Astrocyte (in vitro differentiated cells and primary cell): ENCODE data around the gene S100PBP. TPM values are rescaled to one million over a fixed set of nuclear protein-coding genes. Genes with fewer than 3 reads are reported as not detected.
"Not testable (repeated sequence)": the region's sequence is repeated elsewhere in the genome, so short reads cannot be mapped to it uniquely, and the experiment has no call there.

Source experiments
- DNase-seq: peaks from one replicate; pipeline ENCODE4 v3.0.0-alpha.2; 2010; ENCODE audit warnings: low read depth
- FAIRE-seq: peaks from 2 replicates; lab custom pipeline; 2011; peaks lifted over from hg19 to GRCh38; lab: Jason Lieb, UNC
- H2AFZ ChIP-seq: 2 replicates; pipeline ENCODE4 v1.6.0; 2012; ENCODE audit warnings: low read depth, low read length, inconsistent platforms
- H3K27ac ChIP-seq: 2 replicates; pipeline ENCODE4 v1.5.1; 2011; ENCODE audit warnings: low read depth, low read length, inconsistent platforms
- H3K27me3 ChIP-seq: 2 replicates; pipeline ENCODE4 v1.6.0; 2011; ENCODE audit warnings: low read length, inconsistent platforms; ENCODE audit not compliant: insufficient read depth
- H3K36me3 ChIP-seq: 2 replicates; pipeline ENCODE4 v1.5.1; 2011; ENCODE audit warnings: low read length, inconsistent platforms; ENCODE audit not compliant: insufficient read depth
- H3K4me1 ChIP-seq: 2 replicates; pipeline ENCODE4 v1.5.1; 2011; ENCODE audit warnings: low read length, inconsistent platforms; ENCODE audit not compliant: insufficient read depth
- H3K4me2 ChIP-seq: 2 replicates; pipeline ENCODE4 v1.6.0; 2012; ENCODE audit warnings: low read length, inconsistent platforms
- H3K4me3 ChIP-seq: 2 replicates; pipeline ENCODE4 v1.5.1; 2011; ENCODE audit warnings: low read depth, mild to moderate bottlenecking, low read length, inconsistent platforms; ENCODE audit not compliant: insufficient read depth
- H3K79me2 ChIP-seq: 2 replicates; pipeline ENCODE4 v1.6.0; 2012; ENCODE audit warnings: mild to moderate bottlenecking, low read length, inconsistent platforms; ENCODE audit not compliant: insufficient read depth
- H3K9ac ChIP-seq: 2 replicates; pipeline ENCODE4 v1.6.0; 2012; ENCODE audit warnings: mild to moderate bottlenecking, low read length, inconsistent platforms
- H3K9me3 ChIP-seq: 2 replicates; pipeline ENCODE4 v1.5.1; 2012; ENCODE audit warnings: low read depth, mild to moderate bottlenecking, low read length, inconsistent platforms; ENCODE audit not compliant: insufficient read depth
- H4K20me1 ChIP-seq: 2 replicates; pipeline ENCODE4 v1.6.0; 2012; ENCODE audit warnings: low read length, inconsistent platforms; ENCODE audit not compliant: insufficient read depth
- H3K27ac Mint-ChIP-seq: one replicate; pipeline ENCODE4 v1.8.0; 2021; ENCODE audit warnings: mild to moderate bottlenecking, mixed read lengths; ENCODE audit not compliant: unreplicated experiment
- H3K27me3 Mint-ChIP-seq: one replicate; pipeline ENCODE4 v1.8.0; 2021; ENCODE audit warnings: low read depth, mixed read lengths; ENCODE audit not compliant: unreplicated experiment
- H3K36me3 Mint-ChIP-seq: one replicate; pipeline ENCODE4 v1.8.0; 2021; ENCODE audit warnings: low read depth, mixed read lengths; ENCODE audit not compliant: unreplicated experiment
- H3K4me1 Mint-ChIP-seq: one replicate; pipeline ENCODE4 v1.8.0; 2021; ENCODE audit warnings: low read depth, mixed read lengths; ENCODE audit not compliant: unreplicated experiment
- H3K4me3 Mint-ChIP-seq: one replicate; pipeline ENCODE4 v1.8.0; 2021; ENCODE audit warnings: mild to moderate bottlenecking, moderate library complexity, mixed read lengths; ENCODE audit not compliant: unreplicated experiment
- H3K9me3 Mint-ChIP-seq: one replicate; pipeline ENCODE4 v1.8.0; 2021; ENCODE audit warnings: mild to moderate bottlenecking, mixed read lengths; ENCODE audit not compliant: unreplicated experiment
- CTCF ChIP-seq: IDR thresholded peaks from 2 replicates; pipeline ENCODE4 v1.5.1; 2011; ENCODE audit warnings: low read depth, mild to moderate bottlenecking, inconsistent platforms, low read length, moderate library complexity; ENCODE audit not compliant: insufficient read depth
- EZH2 ChIP-seq: IDR thresholded peaks from 2 replicates; pipeline ENCODE4 v1.6.1; 2012; ENCODE audit warnings: mild to moderate bottlenecking, low read length, inconsistent platforms; ENCODE audit not compliant: insufficient read depth
- total RNA-seq: library from RNA; stranded (reverse); gene quantifications from 2 replicates; pipeline ENCODE4 v1.2.1, GENCODE V29; 2021

The S100PBP gene
- total RNA-seq, 1 donor from 2014 or later = 40.3 TPM

GRCh38 chr1:32902535-32902920 lies 85.1 kb downstream of the S100PBP start:
- Mint-ChIP-seq H3K27ac (no peak overlapping the region), H3K9me3 (no peaks in the 10 kb centered on the region), H3K36me3 (no peaks in the 10 kb centered on the region), H3K27me3 (peaks cover 44% of the 10 kb centered on the region), H3K4me3 (peak overlapping the region; percentile 77), H3K4me1 (no peaks in the 10 kb centered on the region)
- DNase-seq (no peak), FAIRE-seq (no peak)
- H4K20me1 ChIP-seq = no peaks in the 10 kb centered on the region
- peaks cover 2% of the 10 kb centered on the region for H3K4me1 ChIP-seq
- H3K36me3 ChIP-seq = no peaks in the 10 kb centered on the region
- no peaks in the 10 kb centered on the region for H3K79me2 ChIP-seq
- H3K27me3 ChIP-seq = peaks cover 3% of the 10 kb centered on the region
- H3K9ac ChIP-seq = no peak overlapping the region
- no peaks in the 10 kb centered on the region for H3K9me3 ChIP-seq
- TF ChIP-seq CTCF (no peak), EZH2 (no peak)
- no peak overlapping the region for H2AFZ ChIP-seq
- H3K27ac ChIP-seq = no peak overlapping the region
- no peak overlapping the region for H3K4me3 ChIP-seq
- no peak overlapping the region for H3K4me2 ChIP-seq

GRCh38 chr1:32903991-32904785 lies 86.7 kb downstream of the S100PBP start:
- H4K20me1 ChIP-seq = no peaks in the 10 kb centered on the region
- H3K36me3 ChIP-seq = no peaks in the 10 kb centered on the region
- H3K9me3 ChIP-seq = no peaks in the 10 kb centered on the region
- no peak overlapping the region for H3K9ac ChIP-seq
- no peaks in the 10 kb centered on the region for H3K79me2 ChIP-seq
- H3K4me2 ChIP-seq = no peak overlapping the region
- TF ChIP-seq CTCF (no peak), EZH2 (no peak)
- no peak overlapping the region for H3K4me3 Mint-ChIP-seq
- DNase-seq (no peak), FAIRE-seq (no peak)
- no peak overlapping the region for H3K4me3 ChIP-seq
- H3K9me3 Mint-ChIP-seq = no peaks in the 10 kb centered on the region
- H3K27ac ChIP-seq = no peak overlapping the region
- H3K4me1 ChIP-seq = peaks cover 2% of the 10 kb centered on the region
- H3K4me1 Mint-ChIP-seq = no peaks in the 10 kb centered on the region
- H3K27me3 ChIP-seq = peaks cover 3% of the 10 kb centered on the region
- H3K36me3 Mint-ChIP-seq = no peaks in the 10 kb centered on the region
- no peak overlapping the region for H3K27ac Mint-ChIP-seq
- no peak overlapping the region for H2AFZ ChIP-seq
- peaks cover 33% of the 10 kb centered on the region for H3K27me3 Mint-ChIP-seq

- no peak overlapping the region for H3K27ac ChIP-seq
- FAIRE-seq (no peak), DNase-seq (no peak)
- no peaks in the 10 kb centered on the region for H3K9me3 ChIP-seq
- Mint-ChIP-seq H3K27ac (no peak overlapping the region), H3K4me1 (no peaks in the 10 kb centered on the region), H3K36me3 (no peaks in the 10 kb centered on the region), H3K4me3 (no peak overlapping the region), H3K9me3 (no peaks in the 10 kb centered on the region), H3K27me3 (peaks cover 29% of the 10 kb centered on the region)
- TF ChIP-seq CTCF = no peak
- TF ChIP-seq EZH2 = no peak
- no peak overlapping the region for H3K4me3 ChIP-seq
- H3K4me2 ChIP-seq = no peak overlapping the region
- H3K36me3 ChIP-seq = no peaks in the 10 kb centered on the region
- H3K79me2 ChIP-seq = no peaks in the 10 kb centered on the region
- H3K9ac ChIP-seq = no peak overlapping the region
- peaks cover 3% of the 10 kb centered on the region for H3K27me3 ChIP-seq
- H4K20me1 ChIP-seq = no peaks in the 10 kb centered on the region
- no peak overlapping the region for H2AFZ ChIP-seq
- H3K4me1 ChIP-seq = peaks cover 2% of the 10 kb centered on the region
These were observed 87.3 kb downstream of the S100PBP start for GRCh38 chr1:32904797-32905196.

GRCh38 chr1:32905588-32905987 lies 88.1 kb downstream of the S100PBP start:
- FAIRE-seq, H3K27ac Mint-ChIP-seq, H3K4me1 ChIP-seq, H3K4me1 Mint-ChIP-seq, H3K4me3 ChIP-seq, H3K36me3 Mint-ChIP-seq, H3K9me3 ChIP-seq, H3K4me2 ChIP-seq, H3K4me3 Mint-ChIP-seq, H3K79me2 ChIP-seq, H4K20me1 ChIP-seq, H3K9me3 Mint-ChIP-seq, H3K9ac ChIP-seq, H3K36me3 ChIP-seq, H3K27me3 ChIP-seq, H2AFZ ChIP-seq, DNase-seq, H3K27ac ChIP-seq: not testable (repeated sequence)
- H3K27me3 Mint-ChIP-seq = peaks cover 22% of the 10 kb centered on the region
